Liver (tissue), 3 donors: ENCODE results near the gene TMEM117.

Experiments used
- ATF3 ChIP-seq: IDR thresholded peaks from 2 replicates; pipeline ENCODE4 v1.6.1; 2016; ENCODE audit warnings: antibody characterized with exemption
- CTCF ChIP-seq: fragments of 150-350 bp; IDR thresholded peaks from 2 replicates; pipeline ENCODE4 v1.5.1; 2017; ENCODE audit warnings: improper control_type of control experiment, low read depth, low read length; ENCODE audit not compliant: missing input control
- FOXA1 ChIP-seq: IDR thresholded peaks from 2 replicates; pipeline ENCODE4 v1.6.1; 2016; ENCODE audit warnings: antibody characterized with exemption
- GABPA ChIP-seq, 2 donors: IDR thresholded peaks in 1 of 2; conservative IDR thresholded peaks in 1 of 2; 2 replicates each; pipeline ENCODE4 v1.6.1; 2016; ENCODE audit warnings: antibody characterized with exemption in 2 of 2, mild to moderate bottlenecking in 1 of 2, moderate library complexity in 1 of 2
- HNF4A ChIP-seq, 2 donors: conservative IDR thresholded peaks; 2 replicates each; pipeline ENCODE4 v1.6.1; 2016; ENCODE audit warnings: antibody characterized with exemption in 2 of 2, mild to moderate bottlenecking in 2 of 2
- JUND ChIP-seq, 2 donors: IDR thresholded peaks; 2 replicates each; pipeline ENCODE4 v1.6.1; 2016; ENCODE audit warnings: antibody characterized with exemption in 2 of 2
- MAX ChIP-seq: IDR thresholded peaks from 2 replicates; pipeline ENCODE4 v1.6.1; 2016; ENCODE audit warnings: antibody characterized with exemption
- NR2F2 ChIP-seq: IDR thresholded peaks from 2 replicates; pipeline ENCODE4 v1.6.1; 2016; ENCODE audit warnings: antibody characterized with exemption
- RAD21 ChIP-seq, 2 donors: IDR thresholded peaks; 2 replicates each; pipeline ENCODE4 v1.6.1; 2016; ENCODE audit warnings: antibody characterized with exemption in 2 of 2, mild to moderate bottlenecking in 2 of 2
- REST ChIP-seq: IDR thresholded peaks from 2 replicates; pipeline ENCODE4 v1.6.1; 2016; ENCODE audit warnings: antibody characterized with exemption, mild to moderate bottlenecking
- RXRA ChIP-seq, 2 donors: IDR thresholded peaks; 2 replicates each; pipeline ENCODE4 v1.6.1; 2017 to 2018; ENCODE audit warnings: antibody characterized with exemption in 2 of 2, mild to moderate bottlenecking in 1 of 2
- TAF1 ChIP-seq: conservative IDR thresholded peaks from 2 replicates; pipeline ENCODE4 v1.6.1; 2016; ENCODE audit warnings: antibody characterized with exemption, mild to moderate bottlenecking
- YY1 ChIP-seq: IDR thresholded peaks from 2 replicates; pipeline ENCODE4 v1.6.1; 2016; ENCODE audit warnings: antibody characterized with exemption, mild to moderate bottlenecking
- ZBTB33 ChIP-seq: IDR thresholded peaks from 2 replicates; pipeline ENCODE4 v1.6.1; 2016; ENCODE audit warnings: antibody characterized with exemption
- donor health status: healthy.
- donor health status: healthy.

- TF ChIP-seq CTCF (no peak), YY1 (no peak), MAX (no peak), HNF4A (conservative IDR thresholded peaks at IDR 0.05) (no peak), GABPA (IDR thresholded peaks at IDR 0.05 in 1 of 2, conservative IDR thresholded peaks at IDR 0.05 in 1 of 2) (no peak), RAD21 (IDR thresholded peaks at IDR 0.05) (no peak), REST (no peak), TAF1 (no peak), ATF3 (no peak), ZBTB33 (no peak), JUND (IDR thresholded peaks at IDR 0.05) (no peak), FOXA1 (no peak), NR2F2 (no peak), RXRA (IDR thresholded peaks at IDR 0.05) (no peak)
Measured at GRCh38 chr12:44127966-44128710, 292.3 kb downstream of the TMEM117 start.
